GM12872 (cell line): ENCODE data around the gene MAP1LC3B2.

Experiments
- TF ChIP-seq, protein P1 (sequence below): IDR thresholded peaks from 3 replicates; pipeline ENCODE4 v1.5.1; 2011; ENCODE audit warnings: low read depth, mild to moderate bottlenecking, low read length, moderate library complexity; ENCODE audit not compliant: insufficient read depth

MAP1LC3B2 gene

DNA sequence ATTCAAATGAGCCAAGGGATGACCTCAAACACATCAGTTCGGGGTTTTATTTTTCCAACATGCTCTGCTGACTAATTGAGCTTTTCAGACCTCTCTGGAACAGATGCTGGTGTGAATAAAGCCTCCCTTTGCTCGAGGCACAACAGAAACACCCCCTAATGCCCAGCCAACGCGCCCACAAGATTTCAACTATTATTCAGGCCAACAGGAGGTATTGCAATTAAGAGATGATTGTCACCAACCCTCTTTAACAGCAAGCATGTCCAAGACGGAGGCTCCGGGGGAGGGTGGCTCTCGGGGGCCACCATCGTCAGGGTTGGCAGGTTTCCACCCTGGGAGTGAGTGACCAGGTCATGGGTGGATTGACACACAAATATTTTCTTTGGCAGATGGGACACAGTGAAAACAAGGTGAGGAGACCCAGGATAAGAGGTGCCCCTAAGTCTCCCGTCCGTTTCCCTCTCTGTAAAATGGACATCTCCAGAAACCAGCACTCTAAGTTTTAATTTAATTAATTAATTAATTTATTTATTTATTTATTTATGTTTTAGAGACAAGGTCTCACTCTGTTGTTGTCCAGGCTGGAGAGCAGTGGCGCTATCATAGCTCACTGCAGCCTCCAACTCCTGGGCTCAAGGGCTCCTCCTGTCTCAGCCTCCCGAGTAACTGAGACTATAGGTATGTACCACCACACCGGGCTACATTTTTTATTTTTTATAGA is 56.1 kb downstream of the MAP1LC3B2 start:
- TF ChIP-seq, protein P1, sequence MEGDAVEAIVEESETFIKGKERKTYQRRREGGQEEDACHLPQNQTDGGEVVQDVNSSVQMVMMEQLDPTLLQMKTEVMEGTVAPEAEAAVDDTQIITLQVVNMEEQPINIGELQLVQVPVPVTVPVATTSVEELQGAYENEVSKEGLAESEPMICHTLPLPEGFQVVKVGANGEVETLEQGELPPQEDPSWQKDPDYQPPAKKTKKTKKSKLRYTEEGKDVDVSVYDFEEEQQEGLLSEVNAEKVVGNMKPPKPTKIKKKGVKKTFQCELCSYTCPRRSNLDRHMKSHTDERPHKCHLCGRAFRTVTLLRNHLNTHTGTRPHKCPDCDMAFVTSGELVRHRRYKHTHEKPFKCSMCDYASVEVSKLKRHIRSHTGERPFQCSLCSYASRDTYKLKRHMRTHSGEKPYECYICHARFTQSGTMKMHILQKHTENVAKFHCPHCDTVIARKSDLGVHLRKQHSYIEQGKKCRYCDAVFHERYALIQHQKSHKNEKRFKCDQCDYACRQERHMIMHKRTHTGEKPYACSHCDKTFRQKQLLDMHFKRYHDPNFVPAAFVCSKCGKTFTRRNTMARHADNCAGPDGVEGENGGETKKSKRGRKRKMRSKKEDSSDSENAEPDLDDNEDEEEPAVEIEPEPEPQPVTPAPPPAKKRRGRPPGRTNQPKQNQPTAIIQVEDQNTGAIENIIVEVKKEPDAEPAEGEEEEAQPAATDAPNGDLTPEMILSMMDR = no peak

DNA sequence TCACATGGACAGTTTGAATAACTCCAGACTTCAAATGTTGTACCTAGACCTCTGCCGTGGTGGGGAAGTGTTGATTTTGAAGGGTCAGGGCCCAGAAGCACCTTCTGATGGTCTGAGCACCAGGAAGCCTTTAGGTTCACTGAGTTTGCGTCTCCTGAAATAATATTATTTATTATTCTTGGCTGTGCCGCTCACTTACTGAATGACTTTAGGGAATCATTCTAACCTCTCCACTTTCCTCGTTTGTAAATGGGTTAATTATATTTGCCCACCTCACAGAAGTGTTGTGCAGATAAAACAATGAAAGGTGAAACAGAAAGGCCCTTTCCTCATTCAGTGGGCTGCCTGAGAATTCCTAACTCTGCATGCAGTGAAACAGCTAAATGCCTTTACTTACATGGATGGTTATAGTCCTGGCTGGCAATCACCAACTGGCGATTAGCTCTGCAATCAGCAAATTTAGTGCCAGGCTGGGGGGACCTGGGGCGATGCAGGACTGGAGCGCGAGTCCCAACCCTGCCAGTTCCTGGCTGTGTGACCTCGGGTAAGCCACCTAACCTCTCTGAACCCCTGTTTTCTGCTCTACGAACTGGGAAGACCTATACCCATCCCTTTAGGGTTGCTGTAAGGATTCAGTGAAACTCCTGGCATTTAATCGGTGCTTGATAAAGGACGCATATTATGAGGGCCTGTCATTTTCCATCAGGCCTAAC is 57.5 kb downstream of the MAP1LC3B2 start:
- TF ChIP-seq, protein P1 = no peak

- TF ChIP-seq, protein P1 = no peak
Observed at GRCh38 chr12:116619246-116619645, 60.1 kb downstream of the MAP1LC3B2 start.

DNA sequence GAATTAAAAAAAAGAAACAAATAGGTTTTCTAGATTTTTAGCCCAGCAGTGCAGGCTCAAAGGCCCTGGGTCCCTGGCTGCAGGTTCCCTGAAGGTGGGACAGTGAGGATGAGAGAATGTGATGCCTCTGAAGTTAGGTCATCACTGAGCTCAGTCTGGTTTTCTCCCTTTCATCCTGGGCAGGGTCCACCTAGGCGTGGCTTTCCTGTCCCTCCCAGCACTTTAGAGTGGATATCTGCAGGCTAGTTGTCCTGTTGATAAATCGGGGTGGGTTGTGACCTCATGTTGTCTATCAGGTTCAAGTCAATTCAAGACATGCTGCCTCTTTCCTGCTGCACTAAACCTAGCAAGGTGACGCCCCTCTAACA is 60.9 kb downstream of the MAP1LC3B2 start:
- TF ChIP-seq, protein P1 = no peak

DNA sequence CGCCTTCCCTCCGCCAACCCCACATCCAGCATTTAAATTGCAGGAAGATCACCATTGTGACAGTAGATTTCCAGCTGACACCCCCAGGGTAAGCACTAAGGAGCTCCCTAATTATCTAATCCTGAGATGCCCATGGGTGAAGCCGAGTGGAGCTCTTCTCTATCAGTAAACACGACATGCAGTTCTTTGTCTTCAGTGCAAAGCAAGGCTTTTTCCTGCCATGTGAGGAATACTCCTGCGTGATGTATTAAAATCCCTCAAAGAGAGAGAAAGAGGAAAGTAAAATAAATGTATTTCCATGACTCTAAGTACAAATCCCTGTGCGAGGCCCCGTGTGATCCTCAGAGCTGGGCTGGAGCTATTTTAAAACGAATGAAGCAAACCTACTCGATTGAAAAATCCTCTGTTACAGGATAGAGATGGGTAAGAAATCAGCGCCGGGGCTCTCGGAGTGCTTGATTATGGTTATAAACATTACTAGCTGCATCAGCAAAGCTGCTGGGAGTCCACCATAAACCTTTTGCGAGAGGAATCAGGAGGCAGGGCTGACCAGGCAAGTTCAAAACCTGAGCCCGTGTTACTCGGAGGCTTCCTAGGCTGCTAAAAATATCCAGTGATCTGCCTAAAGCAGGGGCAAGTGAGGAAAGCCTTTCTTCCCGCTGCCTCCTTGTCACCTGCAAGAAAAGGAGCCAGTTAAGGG is 61.5 kb downstream of the MAP1LC3B2 start:
- TF ChIP-seq, protein P1 = no peak

GRCh38 chr12:116621194-116621593 is 62.0 kb downstream of the MAP1LC3B2 start:
- TF ChIP-seq, protein P1 = no peak

- TF ChIP-seq, protein P1 = no peak
Observed at GRCh38 chr12:116624516-116624915, 65.3 kb downstream of the MAP1LC3B2 start.
